ENCODE data around the gene NAA40. TPM values are rescaled to one million over a fixed set of nuclear protein-coding genes. Genes with fewer than 3 reads are reported as not detected.
A peak's percentile ranks its signal among the peaks of the same experiment; 100 is the strongest.

The NAA40 gene
- total and polyA plus RNA-seq, 5 donors: 20.1 to 47.6 (median 29.1) TPM

DNA sequence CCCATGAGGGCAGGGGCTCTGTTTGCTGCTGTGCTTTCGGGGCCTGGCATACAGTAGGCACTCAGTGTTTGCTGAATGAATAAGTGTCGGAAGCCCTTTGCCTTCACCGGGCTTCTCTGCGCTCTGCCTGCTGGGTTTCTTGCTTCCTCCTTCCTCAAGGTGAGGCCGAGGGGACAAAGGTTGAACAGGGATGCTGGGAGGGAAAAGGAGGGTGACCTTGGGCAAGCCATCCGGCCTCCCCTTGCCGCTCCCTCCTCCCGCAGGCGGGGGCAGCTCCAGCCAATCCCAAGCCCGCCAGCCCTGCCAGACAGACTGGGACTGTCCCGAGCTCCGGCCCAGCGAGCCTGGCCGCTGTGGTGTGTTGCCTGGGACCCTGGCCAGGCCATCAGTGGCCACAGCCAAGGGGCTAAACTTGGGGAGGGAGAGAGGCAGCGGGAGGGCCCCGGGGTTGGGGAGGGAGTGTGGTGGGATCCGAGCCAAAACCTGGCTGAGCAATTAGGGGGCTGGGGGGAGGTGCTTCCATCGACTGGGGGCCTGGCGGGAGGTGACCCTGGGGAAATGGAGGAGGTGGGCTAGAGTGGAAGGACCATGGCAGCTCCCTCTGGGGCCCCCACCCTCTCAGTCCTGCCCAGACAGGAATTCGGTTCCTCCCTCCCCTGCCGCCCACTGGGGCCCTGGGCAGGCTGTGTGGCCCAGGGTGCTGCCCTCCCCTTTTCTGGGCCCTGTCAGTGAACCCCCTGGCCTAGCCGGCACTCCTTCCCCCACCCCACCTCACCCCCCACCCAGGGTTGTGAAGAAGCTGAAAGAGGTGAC is 18.5 kb upstream of the NAA40 start:
- DNase-seq (peak; percentile 90 to 97 (median 95)), ATAC-seq (peak; percentile 75 to 81)
- Histone ChIP-seq H3K9me3 (ENCODE audit: control insufficient read depth, low read length) (no peaks in the 10 kb centered on the region), H3K4me3 (ENCODE audit: low read length) (no peak overlapping the region), H3K4me1 (ENCODE audit: control insufficient read depth, insufficient read depth, low read length) (peaks cover 11% of the 10 kb centered on the region), H3K27me3 (ENCODE audit: control insufficient read depth, insufficient read depth) (no peaks in the 10 kb centered on the region), H3K27ac (ENCODE audit: low read length) (peak overlapping the region; percentile 89)
- 28% methylated on average over 22 of the region's 22 CpGs for WGBS
- intact Hi-C loops (cut with DNase I): no loop called here

DNA sequence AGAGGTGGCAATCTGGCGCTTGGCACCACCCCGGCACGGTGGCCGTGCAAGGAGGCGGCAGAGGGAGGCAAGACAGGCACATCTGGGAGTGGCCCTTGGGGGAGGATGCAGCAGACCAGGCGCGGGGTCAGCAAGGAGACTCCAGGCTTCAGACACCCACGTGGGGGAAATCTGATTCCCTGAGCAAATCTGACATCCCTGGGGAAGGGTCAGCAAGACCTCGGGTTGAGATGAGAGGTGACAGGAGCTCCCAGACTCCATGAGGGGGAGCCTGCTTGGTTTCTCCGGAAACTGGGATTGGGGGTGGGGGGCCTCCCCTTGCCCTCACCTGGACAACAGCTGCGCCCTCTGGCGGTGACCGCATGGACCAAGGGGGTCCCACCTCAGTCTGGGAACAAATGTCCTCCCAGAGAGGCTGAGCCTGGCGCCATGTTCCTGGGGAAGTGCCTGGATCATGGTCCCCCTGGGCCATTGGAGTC is 17.8 kb upstream of the NAA40 start:
- ATAC-seq: no peak
- DNase-seq: peak in 2 of 3 donors; percentile 77 to 80
- intact Hi-C loops (cut with DNase I): no loop called here

DNA sequence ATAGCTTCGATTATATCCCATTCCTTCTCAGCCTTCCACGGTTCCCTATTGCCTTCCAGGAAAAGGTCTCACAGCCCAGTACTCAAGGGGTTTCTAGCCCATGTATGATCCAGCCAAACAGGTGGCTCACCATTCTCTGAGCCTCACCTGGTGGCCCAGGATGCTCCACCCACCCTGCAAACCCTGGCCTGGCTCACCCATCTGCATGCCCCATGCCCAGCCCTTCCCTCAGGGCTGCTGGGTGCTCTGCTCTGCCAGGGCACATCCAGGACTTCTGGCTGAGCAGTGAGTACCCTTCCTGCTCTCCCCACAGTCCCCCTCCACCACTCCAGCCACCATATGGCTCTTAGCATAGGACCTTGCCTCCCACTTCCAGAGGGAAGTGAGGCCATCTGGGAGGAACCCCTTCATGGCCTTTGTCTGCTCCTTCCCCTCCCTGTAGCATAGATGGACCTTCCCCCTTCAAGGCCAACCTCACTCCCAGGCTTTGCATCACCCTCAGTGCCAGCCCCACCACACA is 16.1 kb upstream of the NAA40 start:
- ATAC-seq (no peak), DNase-seq (no peak)
- peaks cover 6% of the 10 kb centered on the region for H3K4me1 ChIP-seq (ENCODE audit: control insufficient read depth, insufficient read depth, low read length)
- no peak overlapping the region for H3K4me3 ChIP-seq (ENCODE audit: low read length)
- no peaks in the 10 kb centered on the region for H3K9me3 ChIP-seq (ENCODE audit: control insufficient read depth, low read length)
- H3K27me3 ChIP-seq (ENCODE audit: control insufficient read depth, insufficient read depth): no peaks in the 10 kb centered on the region
- H3K27ac ChIP-seq (ENCODE audit: low read length): no peak overlapping the region
- intact Hi-C loops (cut with DNase I): no loop called here
- 79% methylated on average over 2 of the region's 2 CpGs for WGBS

More for the DNA sequence above, 17.8 kb upstream of the NAA40 start:
- Histone ChIP-seq H3K27me3 (ENCODE audit: control insufficient read depth, insufficient read depth) (no peaks in the 10 kb centered on the region), H3K27ac (ENCODE audit: low read length) (peak overlapping the region; percentile 63), H3K4me1 (ENCODE audit: control insufficient read depth, insufficient read depth, low read length) (peaks cover 11% of the 10 kb centered on the region), H3K4me3 (ENCODE audit: low read length) (no peak overlapping the region), H3K9me3 (ENCODE audit: control insufficient read depth, low read length) (no peaks in the 10 kb centered on the region)
- 37% methylated on average over 14 of the region's 14 CpGs for WGBS

DNA sequence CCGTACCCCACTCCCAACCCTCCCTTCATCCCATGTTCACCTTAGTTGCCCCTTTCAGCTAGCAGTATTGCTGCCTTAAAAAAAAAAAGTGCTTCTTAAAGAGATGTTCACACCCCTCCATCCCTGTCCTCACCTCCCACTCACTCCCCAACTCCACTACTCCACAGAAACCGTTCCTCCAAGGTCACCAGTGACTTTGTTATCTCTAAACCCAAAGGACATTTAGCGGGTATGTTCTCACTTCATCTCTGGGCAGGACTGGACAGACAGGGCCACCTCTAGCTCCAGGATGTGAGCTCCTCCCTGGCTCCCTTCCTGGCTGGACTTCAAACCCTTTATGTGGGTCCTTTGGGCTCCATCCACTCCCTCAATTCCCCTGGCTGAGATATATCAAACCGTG is 15.5 kb upstream of the NAA40 start:
- no peak for DNase-seq
- Histone ChIP-seq H3K9me3 (ENCODE audit: control insufficient read depth, low read length) (no peaks in the 10 kb centered on the region), H3K4me1 (ENCODE audit: control insufficient read depth, insufficient read depth, low read length) (peaks cover 4% of the 10 kb centered on the region), H3K4me3 (ENCODE audit: low read length) (no peak overlapping the region), H3K27ac (ENCODE audit: low read length) (no peak overlapping the region), H3K27me3 (ENCODE audit: control insufficient read depth, insufficient read depth) (no peaks in the 10 kb centered on the region)
- no peak for ATAC-seq
- intact Hi-C loops (cut with DNase I): no loop called here
- WGBS: 41% methylated on average over 4 of the region's 4 CpGs

DNA sequence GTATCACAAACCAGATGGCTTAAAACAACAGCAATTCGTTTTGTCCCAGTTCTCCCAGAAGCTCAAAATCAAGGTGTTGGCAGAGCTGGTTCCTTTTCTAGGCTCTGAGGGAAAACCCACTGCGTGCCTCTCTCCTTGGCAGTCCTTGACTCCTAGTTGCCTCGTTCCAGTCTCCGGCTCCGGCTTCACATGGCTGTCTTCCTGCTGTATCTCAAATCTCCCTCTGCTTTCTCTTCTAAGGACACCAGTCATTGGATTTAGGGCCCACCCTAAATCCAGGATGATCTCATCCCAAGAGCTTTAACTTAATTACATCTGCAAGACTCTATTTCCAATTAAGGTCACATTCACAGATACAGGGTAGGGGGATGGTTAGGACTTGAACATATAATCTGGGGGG is 9.2 kb upstream of the NAA40 start:
- H3K4me1 ChIP-seq (ENCODE audit: control insufficient read depth, insufficient read depth, low read length): no peaks in the 10 kb centered on the region
- no peak overlapping the region for H3K4me3 ChIP-seq (ENCODE audit: low read length)
- 83% methylated on average over 5 of the region's 5 CpGs for WGBS
- no peaks in the 10 kb centered on the region for H3K27me3 ChIP-seq (ENCODE audit: control insufficient read depth, insufficient read depth)
- DNase-seq (no peak), ATAC-seq (no peak)
- intact Hi-C loops (cut with DNase I): no loop called here
- H3K9me3 ChIP-seq (ENCODE audit: control insufficient read depth, low read length): no peaks in the 10 kb centered on the region
- H3K27ac ChIP-seq (ENCODE audit: low read length): no peak overlapping the region

DNA sequence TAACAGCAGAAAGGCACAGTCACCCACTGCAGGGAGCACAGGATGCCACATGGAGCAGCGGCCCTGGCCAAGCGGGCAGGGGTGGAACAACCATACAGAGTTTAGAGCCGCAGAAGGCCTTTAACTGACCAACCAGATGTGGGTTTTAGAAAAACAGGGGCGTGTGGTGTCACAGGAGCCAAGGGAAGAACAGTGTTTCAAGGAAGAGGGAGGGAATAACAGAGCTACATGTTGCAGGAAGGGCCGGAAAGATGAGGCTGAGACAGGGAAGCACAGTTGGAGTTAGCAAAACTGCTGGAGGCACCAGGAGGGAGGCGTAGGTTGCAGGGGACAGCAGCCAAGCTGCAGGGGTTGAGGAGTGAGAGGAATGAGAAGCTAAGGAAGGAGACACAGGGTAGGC is 7.8 kb upstream of the NAA40 start:
- no peaks in the 10 kb centered on the region for H3K4me1 ChIP-seq (ENCODE audit: control insufficient read depth, insufficient read depth, low read length)
- no peak overlapping the region for H3K27ac ChIP-seq (ENCODE audit: low read length)
- H3K9me3 ChIP-seq (ENCODE audit: control insufficient read depth, low read length): no peaks in the 10 kb centered on the region
- intact Hi-C loops (cut with DNase I): no loop called here
- no peak for ATAC-seq
- WGBS: 68% methylated on average over 6 of the region's 6 CpGs
- H3K27me3 ChIP-seq (ENCODE audit: control insufficient read depth, insufficient read depth): no peaks in the 10 kb centered on the region
- no peak overlapping the region for H3K4me3 ChIP-seq (ENCODE audit: low read length)
- DNase-seq: no peak

DNA sequence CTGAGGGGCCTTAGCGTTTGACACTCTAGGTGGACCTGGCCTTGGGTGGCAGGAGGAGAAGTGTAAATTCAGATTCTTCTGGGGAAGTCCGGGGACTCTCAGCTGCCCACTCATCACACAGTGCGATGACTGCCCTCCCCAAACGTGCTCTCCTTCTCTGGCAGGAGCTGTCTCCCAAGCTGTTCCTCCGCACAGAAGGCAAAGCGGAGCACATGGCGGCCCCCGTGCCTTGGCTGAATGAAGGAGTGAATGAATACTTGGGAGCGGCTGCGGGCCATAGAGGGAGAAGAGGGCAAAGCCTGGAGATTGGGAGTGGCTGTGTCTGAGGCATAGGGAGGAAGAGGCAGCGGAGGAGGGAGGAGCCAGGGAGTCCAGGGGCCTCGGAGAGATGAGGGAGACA is 6.9 kb upstream of the NAA40 start:
- Histone ChIP-seq H3K4me3 (ENCODE audit: low read length) (no peak overlapping the region), H3K27me3 (ENCODE audit: control insufficient read depth, insufficient read depth) (no peaks in the 10 kb centered on the region), H3K4me1 (ENCODE audit: control insufficient read depth, insufficient read depth, low read length) (no peaks in the 10 kb centered on the region), H3K27ac (ENCODE audit: low read length) (no peak overlapping the region), H3K9me3 (ENCODE audit: control insufficient read depth, low read length) (no peaks in the 10 kb centered on the region)
- DNase-seq: peak in 1 of 3 donors; percentile 44
- no peak for ATAC-seq
- intact Hi-C loops (cut with DNase I): no loop called here
- WGBS: 80% methylated on average over 12 of the region's 12 CpGs

DNA sequence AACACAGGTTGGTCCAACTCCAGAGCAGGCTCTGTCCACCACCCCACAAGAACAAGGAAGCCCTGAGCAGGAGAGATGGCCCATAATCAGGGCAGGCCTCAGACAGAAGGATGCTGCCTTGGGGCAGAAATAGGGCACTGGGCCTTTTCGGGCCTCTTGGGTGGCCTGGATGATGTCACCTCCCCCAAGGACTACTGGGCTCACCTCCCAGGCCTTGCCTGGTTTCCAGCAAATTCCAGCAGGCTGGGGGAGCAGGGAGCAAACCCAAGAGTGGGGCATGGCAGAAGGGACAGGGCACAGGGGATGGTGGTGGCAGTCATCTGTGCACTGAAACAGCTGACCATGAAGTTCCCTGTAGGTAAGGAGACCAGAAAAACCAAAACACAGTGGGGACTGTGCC is 5.3 kb upstream of the NAA40 start:
- no peak for DNase-seq
- Histone ChIP-seq H3K27ac (ENCODE audit: low read length) (no peak overlapping the region), H3K9me3 (ENCODE audit: control insufficient read depth, low read length) (no peaks in the 10 kb centered on the region), H3K4me3 (ENCODE audit: low read length) (no peak overlapping the region), H3K27me3 (ENCODE audit: control insufficient read depth, insufficient read depth) (no peaks in the 10 kb centered on the region), H3K4me1 (ENCODE audit: control insufficient read depth, insufficient read depth, low read length) (no peaks in the 10 kb centered on the region)
- 53% methylated on average over 1 of the region's 1 CpG for WGBS
- ATAC-seq: no peak
- intact Hi-C loops (cut with DNase I): no loop called here

DNA sequence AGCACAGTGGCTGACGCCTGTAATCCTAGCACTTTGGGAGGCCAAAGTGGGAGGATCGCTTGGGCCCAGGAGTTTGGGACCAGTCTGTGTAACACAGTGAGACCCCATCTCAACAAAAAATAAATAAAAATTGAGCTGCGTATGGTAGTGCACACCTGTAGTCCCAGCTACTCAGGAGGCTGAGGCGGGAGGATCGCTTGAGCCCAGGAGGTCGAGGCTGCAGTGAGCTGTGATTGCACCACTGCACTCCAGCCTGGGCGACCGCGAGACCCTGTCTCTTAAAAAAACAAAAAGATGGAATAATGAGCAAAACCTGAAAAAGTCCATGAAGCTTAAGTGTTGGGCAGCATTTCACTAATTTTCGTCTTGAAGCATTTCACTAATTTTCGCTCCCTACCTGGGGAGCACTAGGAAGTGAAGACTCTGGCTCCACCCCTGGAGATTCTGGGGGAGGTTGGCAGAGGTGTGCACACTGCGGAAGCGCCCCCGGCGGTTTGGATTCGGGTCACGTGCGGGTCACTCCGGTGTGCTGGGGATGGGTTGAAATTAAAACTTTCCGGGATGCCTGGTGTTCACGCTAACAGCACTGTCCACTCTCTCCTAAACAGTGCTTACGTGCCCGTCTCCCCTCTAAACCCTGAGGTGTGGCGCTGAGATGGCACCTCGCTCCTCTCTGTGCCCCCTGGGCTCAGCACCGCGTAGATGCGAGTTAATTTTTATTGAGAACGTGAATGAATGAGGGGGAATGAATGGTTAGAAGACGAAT is 906 bp upstream of the NAA40 start:
- peak in 2 of 3 donors; percentile 52 to 62 for DNase-seq
- no peaks in the 10 kb centered on the region for H3K27me3 ChIP-seq (ENCODE audit: control insufficient read depth, insufficient read depth)
- peak; percentile 6 to 28 for ATAC-seq
- no peaks in the 10 kb centered on the region for H3K4me1 ChIP-seq (ENCODE audit: control insufficient read depth, insufficient read depth, low read length)
- intact Hi-C loops (cut with DNase I): no loop called here
- peak overlapping the region; percentile 54 for H3K27ac ChIP-seq (ENCODE audit: low read length)
- 26% methylated on average over 30 of the region's 30 CpGs for WGBS
- H3K9me3 ChIP-seq (ENCODE audit: control insufficient read depth, low read length): no peaks in the 10 kb centered on the region
- H3K4me3 ChIP-seq (ENCODE audit: low read length): peak overlapping the region; percentile 82

DNA sequence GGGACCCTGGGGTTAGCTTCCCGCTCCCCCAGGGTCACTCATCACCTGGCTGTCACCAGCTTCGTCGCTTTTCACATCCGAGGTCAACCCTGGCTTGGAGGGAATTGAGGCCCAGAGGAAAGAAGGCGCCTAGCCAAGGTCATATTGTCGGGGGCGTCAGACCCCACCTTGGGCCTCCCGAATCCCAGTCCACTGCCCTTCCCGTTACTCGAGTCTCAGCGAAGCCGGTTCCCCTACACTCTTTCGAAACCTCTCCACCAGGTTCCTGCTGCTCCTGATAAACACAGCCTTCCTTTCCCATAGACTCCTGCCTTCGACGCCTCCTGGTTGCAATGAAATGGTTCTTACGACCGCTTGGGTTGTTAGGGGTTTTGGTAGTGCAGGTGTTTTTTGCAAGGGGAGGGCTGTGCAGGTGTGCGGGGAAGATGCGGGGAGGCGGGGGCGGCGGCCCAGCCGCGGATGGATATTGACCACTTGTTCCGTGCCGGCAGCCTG is 642 bp downstream of the NAA40 start:
- no peaks in the 10 kb centered on the region for H3K9me3 ChIP-seq (ENCODE audit: control insufficient read depth, low read length)
- intact Hi-C loops (cut with DNase I): no loop called here
- no peaks in the 10 kb centered on the region for H3K27me3 ChIP-seq (ENCODE audit: control insufficient read depth, insufficient read depth)
- H3K4me1 ChIP-seq (ENCODE audit: control insufficient read depth, insufficient read depth, low read length): no peaks in the 10 kb centered on the region
- H3K27ac ChIP-seq (ENCODE audit: low read length): peak overlapping the region; percentile 74
- ATAC-seq (peak in 1 of 2 donors; percentile 1), DNase-seq (peak in 1 of 3 donors; percentile 49)
- 4% methylated on average over 26 of the region's 26 CpGs for WGBS
- peak overlapping the region; percentile 82 for H3K4me3 ChIP-seq (ENCODE audit: low read length)

DNA sequence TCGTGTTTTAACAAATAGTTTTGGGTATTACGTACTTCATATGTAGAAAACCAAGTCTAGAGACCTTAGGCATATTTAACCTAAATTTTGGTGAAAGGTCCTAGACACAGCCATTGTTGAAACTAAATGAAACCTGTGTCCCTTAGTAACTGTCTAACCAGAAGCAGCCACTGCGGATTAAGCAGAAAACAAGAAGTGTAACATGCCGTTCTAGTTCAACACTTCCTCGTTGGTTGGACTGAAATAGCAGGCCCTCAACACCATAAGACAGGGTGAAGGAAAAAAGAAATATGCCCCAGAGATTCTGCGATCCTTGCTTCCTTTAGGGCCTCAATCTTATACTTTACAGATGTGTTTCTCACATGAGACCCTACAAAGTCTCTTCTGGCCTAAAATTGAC is 2.0 kb downstream of the NAA40 start:
- no peak overlapping the region for H3K27ac ChIP-seq (ENCODE audit: low read length)
- ATAC-seq (no peak), DNase-seq (no peak)
- H3K4me1 ChIP-seq (ENCODE audit: control insufficient read depth, insufficient read depth, low read length): no peaks in the 10 kb centered on the region
- no peak overlapping the region for H3K4me3 ChIP-seq (ENCODE audit: low read length)
- no peaks in the 10 kb centered on the region for H3K9me3 ChIP-seq (ENCODE audit: control insufficient read depth, low read length)
- H3K27me3 ChIP-seq (ENCODE audit: control insufficient read depth, insufficient read depth): no peaks in the 10 kb centered on the region
- intact Hi-C loops (cut with DNase I): loop anchor here in 1 of 4 donors (10.0 kb wide), 1 partner anchor 176 kb away; the partner anchor contains the start of gene ZFTA
- 65% methylated on average over 6 of the region's 6 CpGs for WGBS

Measured in right cardiac atrium (tissue), 5 donors.